ENCODE results near the gene ZMAT5. TPM values are rescaled to one million over a fixed set of nuclear protein-coding genes. Genes with fewer than 3 reads are reported as not detected.

ZMAT5 gene
- total RNA-seq, 5 donors from 2014 or later (not counting 1 experiment from before 2014, with no cell fraction given): 11.2 to 23.1 (median 21.1) TPM

DNA sequence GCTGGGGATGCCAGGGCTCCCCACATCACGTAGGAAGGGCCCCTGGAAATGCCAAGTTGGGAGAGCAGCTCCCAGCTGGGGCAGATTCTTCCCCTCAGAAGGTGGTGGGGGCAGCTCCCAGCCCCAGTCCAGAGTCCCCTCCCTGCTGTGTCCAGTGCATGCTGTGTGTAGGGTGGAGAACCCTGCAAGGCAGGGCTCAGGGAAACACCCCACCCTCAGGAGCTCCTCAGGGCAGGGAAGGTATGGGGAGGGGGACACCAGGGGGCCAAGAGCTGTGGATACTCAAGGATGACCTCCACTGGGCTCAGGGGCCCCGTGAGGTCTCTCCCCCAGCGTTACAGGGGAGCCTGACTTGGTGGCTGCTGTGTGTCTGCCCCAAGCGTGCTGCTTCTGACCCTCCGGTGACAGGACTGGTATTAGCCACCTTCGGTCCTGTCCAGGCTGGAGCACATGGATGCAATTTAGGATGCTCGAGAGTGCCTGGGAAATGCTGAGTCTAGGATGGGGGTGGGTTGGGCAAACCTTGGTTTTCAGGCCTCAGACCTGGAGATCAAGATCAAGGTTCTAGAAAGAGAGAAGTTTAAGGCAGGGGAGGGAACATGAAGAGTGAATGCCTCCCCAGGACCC, 63.1 kb downstream of the ZMAT5 start:
- ATAC-seq (replicated peaks in 1 of 4) (no peak), DNase-seq (no peak)
- ChIA-PET CTCF (no interaction called here), POLR2A (no interaction called here)
- no peak overlapping the region for H3K4me3 Mint-ChIP-seq
- peaks cover 12 to 26% (median 22%) of the 10 kb centered on the region in 3 donors for H3K4me1 Mint-ChIP-seq
- peaks cover 0 to 24% of the 10 kb centered on the region in 2 experiments for H3K4me1 ChIP-seq (ENCODE audit: control insufficient read depth in 1 of 2, extremely low read depth in 1 of 2, insufficient read depth in 2 of 2, low read length in 2 of 2)
- no peak overlapping the region for H3K27ac Mint-ChIP-seq
- H3K4me3 ChIP-seq (ENCODE audit: control insufficient read depth in 1 of 2, extremely low read depth in 1 of 2, low read length in 1 of 2): no peak overlapping the region
- H3K9me3 ChIP-seq: no peaks in the 10 kb centered on the region
- H3K27me3 ChIP-seq (replicated peaks in 1 of 2; ENCODE audit: control insufficient read depth in 2 of 2, extremely low read depth in 1 of 2, insufficient read depth in 2 of 2, low read length in 1 of 2): peaks cover 0 to 25% of the 10 kb centered on the region in 2 experiments
- no peaks in the 10 kb centered on the region for H3K36me3 Mint-ChIP-seq
- no peaks in the 10 kb centered on the region for H3K9me3 Mint-ChIP-seq
- H3K27me3 Mint-ChIP-seq: peaks cover 4 to 5% of the 10 kb centered on the region in 2 donors
- no peak overlapping the region for H3K27ac ChIP-seq (ENCODE audit: low read length)
- WGBS (ENCODE audit: insufficient coverage): 77% methylated on average over 6 of the region's 7 CpGs
- H3K36me3 ChIP-seq (ENCODE audit: control insufficient read depth in 2 of 2, extremely low read depth in 1 of 2, insufficient read depth in 1 of 2, low read length in 1 of 2): no peaks in the 10 kb centered on the region

DNA sequence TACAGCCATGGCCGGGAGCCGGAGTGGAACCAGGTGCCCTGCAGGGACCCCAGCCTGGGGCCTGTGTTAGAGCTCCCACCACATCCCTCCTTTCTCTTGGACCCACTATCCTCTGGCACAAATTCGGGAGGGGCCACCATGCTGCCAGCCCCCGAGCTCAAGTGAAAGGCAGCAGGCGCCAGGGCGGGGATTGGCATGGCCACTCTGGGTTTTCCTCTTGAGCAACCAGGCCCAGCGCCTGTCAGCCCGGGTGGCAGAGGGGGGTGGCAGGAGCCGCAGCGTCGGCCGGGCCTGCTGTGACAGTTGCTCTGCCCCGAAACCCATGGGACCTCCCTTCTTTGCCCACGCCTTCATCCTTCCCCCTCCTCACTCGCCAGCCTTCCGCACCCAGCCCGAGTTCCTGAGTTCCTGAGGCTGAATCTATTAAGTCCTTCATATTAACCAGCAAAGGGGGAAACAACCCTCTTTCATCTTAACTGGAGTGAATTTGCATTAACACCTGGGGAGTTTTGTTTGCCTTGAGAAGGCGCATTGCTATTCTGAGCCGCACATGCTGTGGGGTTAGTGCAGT, 63.8 kb downstream of the ZMAT5 start:
- DNase-seq: no peak
- 50% methylated on average over 14 of the region's 19 CpGs for WGBS (ENCODE audit: insufficient coverage)
- Mint-ChIP-seq H3K27ac (no peak overlapping the region), H3K36me3 (no peaks in the 10 kb centered on the region), H3K27me3 (peaks cover 4 to 5% of the 10 kb centered on the region in 2 donors), H3K9me3 (no peaks in the 10 kb centered on the region), H3K4me1 (peaks cover 12 to 26% (median 22%) of the 10 kb centered on the region in 3 donors), H3K4me3 (no peak overlapping the region)
- no peak overlapping the region for H3K27ac ChIP-seq (ENCODE audit: low read length)
- no peak overlapping the region for H3K4me3 ChIP-seq (ENCODE audit: control insufficient read depth in 1 of 2, extremely low read depth in 1 of 2, low read length in 1 of 2)
- CTCF ChIA-PET: no interaction called here
- POLR2A ChIA-PET: no interaction called here
- ATAC-seq (replicated peaks in 1 of 4): no peak
- H3K9me3 ChIP-seq: no peaks in the 10 kb centered on the region
- H3K4me1 ChIP-seq (ENCODE audit: control insufficient read depth in 1 of 2, extremely low read depth in 1 of 2, insufficient read depth in 2 of 2, low read length in 2 of 2): peaks cover 0 to 24% of the 10 kb centered on the region in 2 experiments
- no peaks in the 10 kb centered on the region for H3K36me3 ChIP-seq (ENCODE audit: control insufficient read depth in 2 of 2, extremely low read depth in 1 of 2, insufficient read depth in 1 of 2, low read length in 1 of 2)
- peaks cover 0 to 25% of the 10 kb centered on the region in 2 experiments for H3K27me3 ChIP-seq (replicated peaks in 1 of 2; ENCODE audit: control insufficient read depth in 2 of 2, extremely low read depth in 1 of 2, insufficient read depth in 2 of 2, low read length in 1 of 2)

DNA sequence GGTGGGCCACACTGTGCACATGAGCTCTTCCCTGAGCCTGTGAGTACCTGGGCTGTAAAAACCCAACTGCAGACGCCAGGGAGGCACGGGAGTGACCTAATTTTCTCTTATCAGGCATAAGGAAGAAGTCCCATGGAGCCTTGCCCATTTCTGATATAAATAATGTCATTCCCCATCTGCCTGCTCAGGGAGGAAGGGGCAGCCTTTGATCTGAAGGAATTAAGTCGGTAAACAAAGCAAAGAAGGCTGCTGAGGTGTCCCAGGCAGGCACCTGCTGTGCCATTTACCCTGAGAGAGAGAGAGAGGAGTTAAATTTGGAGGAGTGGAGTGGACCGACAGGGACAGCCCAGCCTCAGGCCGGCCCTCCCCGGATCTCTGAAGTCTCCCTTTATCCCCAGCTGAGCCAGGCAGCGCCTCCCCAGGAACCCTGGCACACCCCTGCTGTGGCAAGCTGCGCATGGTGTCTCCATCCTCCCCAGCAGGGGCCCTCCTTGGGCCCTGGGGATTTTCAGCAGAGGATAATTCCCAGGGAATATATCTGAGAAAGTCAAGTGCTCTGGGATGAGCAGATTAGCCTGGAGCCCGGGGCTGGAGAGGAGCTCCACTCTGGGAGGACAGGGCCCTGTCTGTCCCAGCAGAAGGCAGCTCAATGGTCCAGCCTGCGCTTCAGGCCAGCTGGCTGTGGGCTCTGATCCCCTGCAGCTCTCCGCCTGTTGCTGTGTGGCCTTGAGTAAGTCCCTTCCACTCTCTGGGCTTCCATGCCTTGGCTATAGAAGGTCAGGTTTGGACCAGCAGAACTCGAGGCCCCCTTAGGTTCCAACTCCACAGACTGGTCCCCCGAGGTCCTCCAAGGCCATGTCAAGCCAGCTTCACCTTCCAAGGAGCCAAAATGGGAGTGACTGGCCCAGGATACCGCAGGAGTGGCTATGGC, 64.5 kb downstream of the ZMAT5 start:
- no peak overlapping the region for H3K27ac ChIP-seq (ENCODE audit: low read length)
- H3K4me1 Mint-ChIP-seq: peaks cover 12 to 26% (median 22%) of the 10 kb centered on the region in 3 donors
- no peak overlapping the region for H3K4me3 Mint-ChIP-seq
- no peaks in the 10 kb centered on the region for H3K36me3 Mint-ChIP-seq
- peaks cover 3 to 4% of the 10 kb centered on the region in 2 donors for H3K27me3 Mint-ChIP-seq
- no peak overlapping the region for H3K4me3 ChIP-seq (ENCODE audit: control insufficient read depth in 1 of 2, extremely low read depth in 1 of 2, low read length in 1 of 2)
- peak overlapping the region in 1 of 2 donors; percentile 60 for H3K27ac Mint-ChIP-seq
- no peaks in the 10 kb centered on the region for H3K9me3 Mint-ChIP-seq
- ATAC-seq (replicated peaks in 1 of 4) (no peak), DNase-seq (no peak)
- H3K36me3 ChIP-seq (ENCODE audit: control insufficient read depth in 2 of 2, extremely low read depth in 1 of 2, insufficient read depth in 1 of 2, low read length in 1 of 2): no peaks in the 10 kb centered on the region
- 78% methylated on average over 8 of the region's 14 CpGs for WGBS (ENCODE audit: insufficient coverage)
- no peaks in the 10 kb centered on the region for H3K9me3 ChIP-seq
- peaks cover 0 to 24% of the 10 kb centered on the region in 2 experiments for H3K4me1 ChIP-seq (ENCODE audit: control insufficient read depth in 1 of 2, extremely low read depth in 1 of 2, insufficient read depth in 2 of 2, low read length in 2 of 2)
- POLR2A ChIA-PET: interaction anchor here in 1 of 2 donors (0.5 kb wide), 1 partner anchor 181 kb away, joined by 4 read pairs; no protein-coding TSS in a partner anchor
- CTCF ChIA-PET: no interaction called here
- peaks cover 0 to 25% of the 10 kb centered on the region in 2 experiments for H3K27me3 ChIP-seq (replicated peaks in 1 of 2; ENCODE audit: control insufficient read depth in 2 of 2, extremely low read depth in 1 of 2, insufficient read depth in 2 of 2, low read length in 1 of 2)

DNA sequence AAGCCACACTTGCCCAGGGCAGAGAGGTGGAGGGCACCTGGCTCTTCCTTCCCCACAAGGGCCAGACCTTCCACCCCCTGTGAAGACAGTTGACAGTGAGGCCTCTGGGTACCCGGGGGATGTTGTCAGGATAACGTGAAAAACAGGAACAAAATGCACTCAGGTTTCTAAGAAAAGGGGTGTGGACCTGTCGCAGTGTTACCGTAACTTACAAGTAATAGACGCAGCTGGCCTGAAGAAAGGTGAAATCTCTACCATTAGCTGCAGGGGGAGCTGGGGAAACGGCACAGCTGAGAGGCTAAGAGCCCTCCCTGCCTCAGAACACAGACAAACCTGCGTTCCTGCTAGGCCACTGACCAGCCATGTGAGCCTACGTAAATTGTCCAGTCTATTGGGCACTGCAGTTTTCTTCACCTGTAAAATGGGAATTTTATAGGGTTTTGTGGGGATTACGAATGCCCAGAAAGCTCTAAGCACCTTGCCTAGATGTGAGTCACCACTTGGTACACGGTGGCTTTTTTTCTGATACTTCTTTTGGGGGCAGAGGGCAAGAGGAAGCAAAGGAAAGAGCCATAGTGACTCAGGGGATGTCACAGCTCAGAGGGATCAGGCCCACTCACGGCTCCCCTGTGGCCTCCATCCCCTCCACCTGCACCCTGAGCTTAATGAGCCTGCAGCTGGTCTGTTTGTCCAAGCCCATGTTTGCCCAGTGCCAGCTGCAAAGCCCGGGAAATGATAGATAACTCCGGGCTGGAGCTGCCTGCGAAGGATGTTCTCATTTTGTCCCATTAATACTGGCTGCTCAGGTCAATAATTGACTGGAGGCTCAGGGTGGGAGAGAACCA, 65.4 kb downstream of the ZMAT5 start:
- Histone ChIP-seq H3K4me3 (ENCODE audit: control insufficient read depth in 1 of 2, extremely low read depth in 1 of 2, low read length in 1 of 2) (no peak overlapping the region), H3K27ac (ENCODE audit: low read length) (no peak overlapping the region), H3K27me3 (replicated peaks in 1 of 2; ENCODE audit: control insufficient read depth in 2 of 2, extremely low read depth in 1 of 2, insufficient read depth in 2 of 2, low read length in 1 of 2) (peaks cover 0 to 25% of the 10 kb centered on the region in 2 experiments), H3K36me3 (ENCODE audit: control insufficient read depth in 2 of 2, extremely low read depth in 1 of 2, insufficient read depth in 1 of 2, low read length in 1 of 2) (peaks cover 0 to 2% of the 10 kb centered on the region in 2 donors), H3K9me3 (no peaks in the 10 kb centered on the region), H3K4me1 (ENCODE audit: control insufficient read depth in 1 of 2, extremely low read depth in 1 of 2, insufficient read depth in 2 of 2, low read length in 2 of 2) (peaks cover 0 to 24% of the 10 kb centered on the region in 2 experiments)
- ATAC-seq (replicated peaks in 1 of 4) (peak; percentile 66 to 82 (median 74)), DNase-seq (peak in 17 of 35 experiments; percentile 1 to 42 (median 14))
- WGBS (ENCODE audit: insufficient coverage): 47% methylated on average over 10 of the region's 14 CpGs
- ChIA-PET CTCF (interaction anchor here in 1 of 2 donors (0.6 kb wide), 1 partner anchor 189 kb away, joined by 3 read pairs; no protein-coding TSS in a partner anchor), POLR2A (interaction anchor here in 1 of 2 donors (0.5 kb wide), 1 partner anchor 10 kb away, joined by 5 read pairs; no protein-coding TSS in a partner anchor)
- H3K9me3 Mint-ChIP-seq: no peaks in the 10 kb centered on the region
- peak overlapping the region in 1 of 3 donors; percentile 10 for H3K4me3 Mint-ChIP-seq
- peaks cover 4% of the 10 kb centered on the region for H3K36me3 Mint-ChIP-seq
- peaks cover 3 to 4% of the 10 kb centered on the region in 2 donors for H3K27me3 Mint-ChIP-seq
- H3K4me1 Mint-ChIP-seq: peaks cover 12 to 26% (median 22%) of the 10 kb centered on the region in 3 donors
- peak overlapping the region; percentile 25 to 60 for H3K27ac Mint-ChIP-seq

DNA sequence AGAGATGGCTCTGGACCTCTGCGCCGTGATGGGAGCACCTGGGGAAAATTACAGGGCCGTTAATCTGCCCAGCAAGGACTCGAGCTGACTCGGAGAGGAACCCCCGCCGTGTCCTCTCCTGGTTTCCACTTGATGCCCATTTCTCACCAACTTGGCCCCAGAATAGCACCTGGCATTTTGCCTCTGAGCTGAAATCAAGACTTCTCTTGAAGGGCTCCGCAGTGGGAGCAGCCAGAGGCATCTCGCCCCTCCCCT, 66.0 kb downstream of the ZMAT5 start:
- DNase-seq (no peak), ATAC-seq (replicated peaks in 1 of 4) (no peak)
- H3K27me3 Mint-ChIP-seq: peaks cover 3 to 4% of the 10 kb centered on the region in 2 donors
- peaks cover 12 to 26% (median 22%) of the 10 kb centered on the region in 3 donors for H3K4me1 Mint-ChIP-seq
- ChIA-PET POLR2A (interaction anchor here in 1 of 2 donors (0.5 kb wide), 1 partner anchor 11 kb away, joined by 5 read pairs; no protein-coding TSS in a partner anchor), CTCF (interaction anchor here (0.6 kb wide), 2 partner anchors 158 to 189 kb away, joined by 3 read pairs; no protein-coding TSS in a partner anchor)
- Histone ChIP-seq H3K4me1 (ENCODE audit: control insufficient read depth in 1 of 2, extremely low read depth in 1 of 2, insufficient read depth in 2 of 2, low read length in 2 of 2) (peaks cover 0 to 24% of the 10 kb centered on the region in 2 experiments), H3K4me3 (ENCODE audit: control insufficient read depth in 1 of 2, extremely low read depth in 1 of 2, low read length in 1 of 2) (no peak overlapping the region), H3K27ac (ENCODE audit: low read length) (no peak overlapping the region), H3K9me3 (no peaks in the 10 kb centered on the region), H3K36me3 (ENCODE audit: control insufficient read depth in 2 of 2, extremely low read depth in 1 of 2, insufficient read depth in 1 of 2, low read length in 1 of 2) (peaks cover 0 to 2% of the 10 kb centered on the region in 2 donors), H3K27me3 (replicated peaks in 1 of 2; ENCODE audit: control insufficient read depth in 2 of 2, extremely low read depth in 1 of 2, insufficient read depth in 2 of 2, low read length in 1 of 2) (peaks cover 0 to 25% of the 10 kb centered on the region in 2 experiments)
- H3K4me3 Mint-ChIP-seq: no peak overlapping the region
- H3K36me3 Mint-ChIP-seq: peaks cover 6% of the 10 kb centered on the region
- peak overlapping the region in 1 of 2 donors; percentile 60 for H3K27ac Mint-ChIP-seq
- no peaks in the 10 kb centered on the region for H3K9me3 Mint-ChIP-seq
- WGBS (ENCODE audit: insufficient coverage): 63% methylated on average over 7 of the region's 9 CpGs

Measured in T-cell (primary cell).